GM19467 (cell line): ENCODE results near the gene FBLIM1.
A peak's percentile ranks its signal among the peaks of the same experiment; 100 is the strongest.
"Not testable (repeated sequence)": the region's sequence is repeated elsewhere in the genome, so short reads cannot be mapped to it uniquely, and the experiment has no call there.

Experiments
- ATAC-seq: cut with Tn5 transposase; IDR thresholded peaks from one replicate; pipeline ENCODE4 v1.9.1; 2021; ENCODE audit warnings: mild to moderate bottlenecking, moderate library complexity; ENCODE audit not compliant: unreplicated experiment

FBLIM1 gene

GRCh38 chr1:15803380-15803779 lies 44.8 kb downstream of the FBLIM1 start:
- ATAC-seq = no peak

GRCh38 chr1:15804060-15804459 lies 45.5 kb downstream of the FBLIM1 start:
- ATAC-seq = no peak

GRCh38 chr1:15807121-15807520 lies 48.5 kb downstream of the FBLIM1 start:
- no peak for ATAC-seq

GRCh38 chr1:15807549-15807948 lies 49.0 kb downstream of the FBLIM1 start, which contains the start of gene UQCRHL:
UQCRHL (minus strand) TSS chr1:15807649; CDS start chr1:15807649, 0 bp downstream.
- ATAC-seq = not testable (repeated sequence)

- no peak for ATAC-seq
Observed at GRCh38 chr1:15808955-15809354, 50.4 kb downstream of the FBLIM1 start.

- ATAC-seq = no peak
Observed at GRCh38 chr1:15810073-15810472, 51.5 kb downstream of the FBLIM1 start.

- ATAC-seq = no peak
Observed at GRCh38 chr1:15816674-15817073, 58.1 kb downstream of the FBLIM1 start.

- no peak for ATAC-seq
Observed at GRCh38 chr1:15820478-15820877, 61.9 kb downstream of the FBLIM1 start.

- no peak for ATAC-seq
Observed at GRCh38 chr1:15825800-15826199, 67.2 kb downstream of the FBLIM1 start.

- no peak for ATAC-seq
Observed at GRCh38 chr1:15826810-15827507, 68.4 kb downstream of the FBLIM1 start.

GRCh38 chr1:15827567-15827966 lies 69.0 kb downstream of the FBLIM1 start:
- ATAC-seq = not testable (repeated sequence)

GRCh38 chr1:15828931-15829330 lies 70.3 kb downstream of the FBLIM1 start:
- ATAC-seq = not testable (repeated sequence)

GRCh38 chr1:15830258-15830657 lies 71.7 kb downstream of the FBLIM1 start:
- no peak for ATAC-seq

GRCh38 chr1:15833069-15833679 lies 74.6 kb downstream of the FBLIM1 start:
- ATAC-seq = no peak

- no peak for ATAC-seq
Observed at GRCh38 chr1:15833842-15834405, 75.3 kb downstream of the FBLIM1 start.

- ATAC-seq = peak; percentile 41
Observed at GRCh38 chr1:15834406-15835204, 76.0 kb downstream of the FBLIM1 start.

- peak; percentile 4 for ATAC-seq
Observed at GRCh38 chr1:15835205-15835740, 76.7 kb downstream of the FBLIM1 start.

- peak; percentile 48 for ATAC-seq
Observed at GRCh38 chr1:15835741-15836510, 77.3 kb downstream of the FBLIM1 start.
